Right ventricle myocardium superior (tissue), 1 donor: ENCODE measurements around the gene CD320. TPM values are rescaled to one million over a fixed set of nuclear protein-coding genes. Genes with fewer than 3 reads are reported as not detected.

Source experiments
- ATAC-seq: fragments of 200-7000 bp; cut with Tn5 transposase; one replicate; pipeline ENCODE4 v1.9.1; 2020; ENCODE audit warnings: mild to moderate bottlenecking; ENCODE audit not compliant: poor library complexity
- DNase-seq: peaks from one replicate; pipeline ENCODE4 v3.0.0-alpha.2; 2020
- intact Hi-C: fragments of 100-400 bp; cut with DNase I; formaldehyde crosslinking; loops from one replicate; pipeline ENCODE4 v1.11.2; 2022
- total RNA-seq: library from RNA; stranded (reverse); fragmentation: NEBNext Ultra II Directional; extraction: Animal tissue kit (Norgen Biotek cat#: 25700); gene quantifications from one replicate; pipeline ENCODE4 v1.2.1, GENCODE V29; 2021
- donor health status: DM: no; HTN: yes; CAD: no; lungs with severe emphysema.

Gene CD320
- total RNA-seq, 1 donor from 2014 or later: 34.5 TPM

GRCh38 chr19:8261881-8262280 lies 46.3 kb downstream of the CD320 start:
- intact Hi-C loops: loop anchor here (10.0 kb wide), 1 partner anchor 243 kb away; the partner anchor contains the start of gene PRAM1
- DNase-seq (no peak), ATAC-seq (no peak)

- intact Hi-C loops: loop anchor here (10.0 kb wide), 1 partner anchor 243 kb away; the partner anchor contains the start of gene PRAM1
- ATAC-seq (no peak), DNase-seq (no peak)
These were observed 46.8 kb downstream of the CD320 start for GRCh38 chr19:8261347-8261746.

- no peak for ATAC-seq
- intact Hi-C loops: loop anchor here (10.0 kb wide), 1 partner anchor 245 kb away; the partner anchor contains the start of gene PRAM1
- DNase-seq: no peak
These were observed 48.3 kb downstream of the CD320 start for GRCh38 chr19:8259922-8260247.

- DNase-seq (no peak), ATAC-seq (no peak)
- intact Hi-C loops: no loop called here
These were observed 48.8 kb downstream of the CD320 start for GRCh38 chr19:8259142-8259921.

GRCh38 chr19:8257052-8257443 lies 51.1 kb downstream of the CD320 start:
- DNase-seq: no peak
- intact Hi-C loops: no loop called here
- ATAC-seq: no peak

GRCh38 chr19:8256276-8257051 lies 51.7 kb downstream of the CD320 start:
- no peak for ATAC-seq
- intact Hi-C loops: no loop called here
- DNase-seq: no peak

GRCh38 chr19:8255426-8256125 lies 52.6 kb downstream of the CD320 start:
- intact Hi-C loops: no loop called here
- ATAC-seq (no peak), DNase-seq (no peak)

GRCh38 chr19:8254286-8255001 lies 53.7 kb downstream of the CD320 start:
- DNase-seq (no peak), ATAC-seq (no peak)
- intact Hi-C loops: loop anchor here (5.0 kb wide), 2 partner anchors 47 to 312 kb away; partner anchors contain the start of genes CERS4 and TIMM44

- ATAC-seq (no peak), DNase-seq (no peak)
- intact Hi-C loops: loop anchor here (2.0 to 5.0 kb wide), 3 partner anchors 46 to 311 kb away; partner anchors contain the start of genes CERS4 and TIMM44
These were observed 54.5 kb downstream of the CD320 start for GRCh38 chr19:8253678-8254077.

GRCh38 chr19:8252922-8253589 lies 55.1 kb downstream of the CD320 start:
- peak; percentile 91 for DNase-seq
- peak; percentile 67 for ATAC-seq
- intact Hi-C loops: loop anchor here (2.0 to 5.0 kb wide), 3 partner anchors 46 to 311 kb away; partner anchors contain the start of genes CERS4 and TIMM44

Other genes starting within 250 kb of the CD320 start
- gene FBN3, start 158.8 kb downstream of the CD320 start, total RNA-seq: not detected
- 19.1 TPM for gene CERS4, start 99.0 kb downstream of the CD320 start, total RNA-seq
- gene NDUFA7, start 13.0 kb upstream of the CD320 start, total RNA-seq: 127 TPM
- 1,119 TPM for gene RPS28, start 13.1 kb upstream of the CD320 start, total RNA-seq
- 21.8 TPM for gene KANK3, start 34.9 kb upstream of the CD320 start, total RNA-seq
- 13.9 TPM for gene ANGPTL4, start 55.8 kb upstream of the CD320 start, total RNA-seq
- 136 TPM for gene RAB11B, start 82.0 kb upstream of the CD320 start, total RNA-seq
- gene MARCHF2, start 104.9 kb upstream of the CD320 start, total RNA-seq: 100.0 TPM
- 113 TPM for gene HNRNPM, start 136.6 kb upstream of the CD320 start, total RNA-seq
- 0.70 TPM for gene PRAM1, start 194.3 kb upstream of the CD320 start, total RNA-seq
- 16.1 TPM for gene ZNF414, start 205.8 kb upstream of the CD320 start, total RNA-seq